NCI-H2081 treated with DMSO at 0.1 percent for 48 hours (cell line): ENCODE results near the gene ITPR1.

ENCODE experiments used
- DNase-seq: peaks from one replicate; lab custom pipeline; 2025; lab: John Stamatoyannopoulos, UW

ITPR1 gene

GRCh38 chr3:4644951-4645350 lies 151.8 kb downstream of the ITPR1 start:
- no peak for DNase-seq

- DNase-seq = no peak
These were observed 152.3 kb downstream of the ITPR1 start for GRCh38 chr3:4645468-4645867.

- DNase-seq = no peak
These were observed 154.3 kb downstream of the ITPR1 start for GRCh38 chr3:4647411-4647810.

DNA sequence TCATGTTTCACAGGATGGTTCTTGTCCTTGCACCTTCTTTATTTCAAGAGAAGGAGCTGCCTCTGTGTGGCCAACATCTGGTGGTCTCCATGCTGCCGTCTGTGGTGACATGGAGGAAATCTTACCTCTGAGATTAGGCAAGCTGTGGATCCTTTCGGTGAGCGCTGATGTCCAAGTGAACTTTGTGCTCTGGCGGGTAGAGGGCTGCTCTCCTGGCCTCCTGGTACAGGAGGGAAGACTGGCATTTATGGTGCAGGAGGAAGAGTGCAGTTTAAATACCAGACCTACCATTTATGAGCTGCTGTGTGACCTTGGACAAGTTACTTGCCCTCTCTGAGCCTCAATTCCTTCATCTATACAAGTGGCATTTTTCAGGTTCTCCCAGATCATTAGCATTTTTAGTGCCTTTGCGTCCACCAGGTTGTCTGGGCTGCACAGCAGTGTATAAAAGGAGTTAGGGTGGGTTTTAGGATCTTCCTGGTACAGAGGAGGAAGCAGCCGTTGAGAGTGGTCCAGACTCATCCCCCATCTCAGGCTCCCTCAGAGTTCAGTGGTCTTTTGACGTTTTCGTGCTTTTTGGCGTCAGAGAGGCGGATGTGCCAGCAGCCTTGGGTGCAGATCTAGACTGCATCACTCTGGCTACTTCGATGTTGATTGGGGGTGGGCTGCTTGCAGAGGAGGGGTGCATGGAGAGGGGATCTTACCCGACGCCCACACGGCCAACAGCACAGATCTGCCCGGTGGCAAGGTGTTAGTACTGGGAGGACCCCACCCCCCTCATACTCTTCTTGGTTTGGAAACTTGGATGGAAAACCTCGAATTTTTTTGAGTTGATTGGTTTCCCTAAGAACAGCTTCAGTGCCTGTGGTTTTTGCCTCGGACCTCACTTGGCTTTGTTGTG lies 162.2 kb downstream of the ITPR1 start:
- no peak for DNase-seq

GRCh38 chr3:4656059-4656458 lies 162.9 kb downstream of the ITPR1 start:
- peak; percentile 15 for DNase-seq

DNA sequence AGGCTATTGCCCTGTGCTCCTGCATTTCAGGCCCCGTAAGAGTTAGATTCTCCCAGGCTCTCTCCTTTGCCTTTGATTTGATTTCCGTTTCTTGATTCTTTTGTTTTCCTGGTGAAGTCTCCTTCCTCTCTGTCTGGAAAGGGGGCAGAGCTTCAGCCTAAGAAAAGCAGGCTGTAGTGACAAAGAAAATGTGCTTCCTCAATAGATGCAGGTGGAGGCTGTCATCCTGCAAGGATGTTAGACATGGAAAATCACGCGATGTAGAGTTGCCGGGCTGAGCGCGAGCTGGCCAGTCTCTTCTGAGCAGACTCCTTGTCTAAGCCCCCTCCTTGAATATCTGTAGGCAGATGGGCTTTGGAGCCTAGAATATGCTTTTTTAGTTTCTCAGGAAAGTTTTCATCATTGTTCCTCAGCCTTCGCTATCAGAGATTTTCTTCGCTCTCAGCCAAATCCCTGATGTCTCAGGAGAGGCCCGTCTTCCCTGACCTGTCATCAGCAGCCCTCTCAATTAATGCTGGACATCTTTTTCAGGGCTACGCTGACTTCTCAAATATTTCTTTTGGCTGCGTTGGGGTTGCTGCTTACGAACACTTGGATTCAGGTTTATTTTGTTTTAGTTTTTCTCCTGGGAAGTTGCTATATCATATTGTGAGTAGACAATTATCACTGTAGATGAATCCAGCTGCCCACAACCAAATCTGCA lies 163.6 kb downstream of the ITPR1 start:
- no peak for DNase-seq

DNA sequence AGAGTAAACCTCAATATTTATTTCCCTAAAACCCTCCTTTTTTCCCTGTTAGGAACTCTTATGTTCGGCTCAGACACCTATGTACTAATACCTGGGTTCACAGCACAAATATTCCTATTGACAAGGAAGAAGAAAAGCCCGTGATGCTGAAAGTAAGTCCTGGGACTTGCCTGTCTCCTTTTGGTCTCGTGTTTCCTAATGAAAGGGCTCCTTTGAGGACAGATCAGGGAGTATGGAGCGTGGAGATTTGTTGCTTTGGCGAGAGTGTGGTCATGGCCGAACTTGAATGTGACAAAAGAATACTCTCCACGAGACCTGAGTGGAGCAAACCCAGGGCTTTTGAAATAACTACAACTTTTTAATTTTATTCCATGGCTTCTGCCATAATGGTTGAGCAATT lies 167.8 kb downstream of the ITPR1 start:
- no peak for DNase-seq

DNA sequence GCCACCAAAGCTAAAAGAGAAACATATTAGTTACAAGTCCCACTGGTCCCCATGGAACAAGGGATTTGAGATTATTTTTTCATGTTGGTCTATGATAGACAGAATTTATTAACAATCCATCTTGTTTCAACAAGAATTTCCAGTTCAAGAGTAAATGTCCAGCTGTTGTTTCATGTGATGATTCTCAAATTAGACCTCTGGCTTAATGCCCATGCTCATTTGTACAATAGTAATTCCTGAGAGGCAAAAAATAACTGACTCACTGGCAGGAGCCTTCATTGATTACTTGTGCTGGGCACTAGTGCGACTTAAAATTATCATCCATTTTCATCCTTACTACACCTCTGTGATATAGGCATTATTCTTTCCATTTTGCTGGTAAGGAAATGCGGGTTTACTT lies 171.3 kb downstream of the ITPR1 start:
- no peak for DNase-seq

- DNase-seq = no peak
These were observed 172.0 kb downstream of the ITPR1 start for GRCh38 chr3:4665197-4665596.

GRCh38 chr3:4666071-4666470 lies 172.9 kb downstream of the ITPR1 start:
- DNase-seq = no peak

- no peak for DNase-seq
These were observed 177.2 kb downstream of the ITPR1 start for GRCh38 chr3:4670352-4670751.

- no peak for DNase-seq
These were observed 179.7 kb downstream of the ITPR1 start for GRCh38 chr3:4672725-4673275.

DNA sequence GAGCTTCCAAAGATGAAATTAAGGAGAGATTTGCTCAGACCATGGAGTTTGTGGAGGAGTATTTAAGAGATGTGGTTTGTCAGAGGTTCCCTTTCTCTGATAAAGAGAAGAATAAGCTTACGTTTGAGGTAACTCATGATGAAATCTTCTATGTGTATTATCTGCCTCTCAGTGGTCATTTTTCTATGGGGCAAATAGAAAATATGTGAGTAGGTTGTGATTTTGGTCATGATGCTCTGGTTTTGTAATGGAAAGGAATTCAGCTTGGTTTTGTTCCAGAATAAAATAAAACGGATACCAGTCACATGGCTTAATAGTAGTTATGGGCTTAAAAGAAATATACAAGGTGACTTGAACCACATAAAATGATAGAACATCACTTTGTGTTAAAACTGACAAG lies 181.1 kb downstream of the ITPR1 start:
- no peak for DNase-seq

- DNase-seq = no peak
These were observed 182.6 kb downstream of the ITPR1 start for GRCh38 chr3:4675704-4676103.

DNA sequence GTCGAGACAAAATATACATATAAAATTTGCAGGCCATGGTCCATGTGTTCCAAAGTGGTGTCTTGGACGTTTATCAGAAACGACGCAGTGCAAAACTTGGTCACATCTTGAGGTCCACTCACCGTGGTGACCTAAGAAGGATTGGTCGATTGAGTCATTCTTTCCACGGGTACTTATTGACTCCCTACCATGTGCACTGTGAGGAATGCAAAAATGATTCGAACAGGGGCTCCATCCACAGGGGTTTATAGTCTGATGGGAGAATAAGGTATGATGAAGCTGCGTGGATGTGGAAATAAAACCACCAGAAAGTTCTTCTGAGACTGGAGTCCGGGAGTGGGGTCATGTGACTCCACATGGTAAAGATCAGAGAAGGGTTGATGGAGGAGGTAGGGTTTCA lies 185.2 kb downstream of the ITPR1 start:
- no peak for DNase-seq

DNA sequence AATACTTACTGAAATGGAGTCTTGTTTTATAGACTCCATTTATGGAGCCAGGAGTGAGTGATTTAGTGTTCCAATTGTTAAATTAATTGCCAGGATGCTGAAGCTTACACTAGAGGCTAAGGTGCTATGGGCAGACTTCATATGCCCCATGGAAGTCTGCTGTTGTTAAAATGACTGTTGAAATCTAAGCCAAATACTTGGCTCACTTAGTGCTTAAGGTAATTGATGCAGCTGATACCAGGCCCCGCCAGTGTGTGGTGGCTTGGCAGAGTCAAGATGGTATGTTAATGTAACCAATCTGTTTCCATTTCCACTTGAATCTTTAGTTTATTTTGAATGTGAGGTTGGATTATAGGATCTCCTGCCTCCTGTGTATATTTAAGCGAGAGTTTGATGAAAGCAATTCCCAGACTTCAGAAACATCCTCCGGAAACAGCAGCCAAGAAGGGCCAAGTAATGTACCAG lies 187.1 kb downstream of the ITPR1 start:
- DNase-seq = no peak

- no peak for DNase-seq
These were observed 187.7 kb downstream of the ITPR1 start for GRCh38 chr3:4680871-4681300.

DNA sequence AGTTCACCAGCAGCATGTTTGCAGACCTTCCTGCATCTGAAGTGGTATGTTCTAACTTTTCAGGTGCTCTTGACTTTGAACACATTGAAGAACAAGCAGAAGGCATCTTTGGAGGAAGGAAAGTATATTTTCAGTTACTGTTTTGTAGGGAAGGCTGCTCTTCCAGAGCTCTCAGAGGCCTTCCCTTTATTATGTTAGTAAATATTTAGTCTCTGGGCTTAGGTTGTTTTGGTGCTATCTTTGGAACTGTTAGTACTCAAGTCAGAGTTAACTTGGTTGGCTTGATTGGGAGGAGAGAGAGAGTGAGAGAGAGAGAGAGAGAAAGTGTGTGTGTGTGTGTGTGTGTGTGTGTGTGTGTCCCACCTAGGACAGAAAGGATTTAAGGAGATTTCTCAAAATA lies 188.2 kb downstream of the ITPR1 start:
- DNase-seq = no peak

DNA sequence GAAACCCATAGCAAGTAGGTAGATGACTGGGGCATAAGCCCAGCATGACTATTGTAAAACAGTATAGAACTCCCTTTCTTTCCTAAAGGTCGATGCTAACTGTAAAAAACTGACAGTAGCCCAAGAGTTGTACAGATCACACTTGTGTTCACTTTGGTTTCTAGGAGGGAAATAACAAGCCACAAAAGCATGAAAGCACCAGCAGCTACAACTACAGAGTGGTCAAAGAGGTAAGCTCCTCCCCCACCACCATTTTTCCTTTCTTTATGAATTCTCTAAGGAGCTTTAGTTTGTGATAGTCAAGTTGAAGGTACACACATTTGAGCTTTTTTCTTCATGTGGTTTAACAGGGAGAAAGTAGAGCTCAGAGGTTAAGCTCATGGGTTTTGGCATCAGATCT lies 191.0 kb downstream of the ITPR1 start:
- no peak for DNase-seq

DNA sequence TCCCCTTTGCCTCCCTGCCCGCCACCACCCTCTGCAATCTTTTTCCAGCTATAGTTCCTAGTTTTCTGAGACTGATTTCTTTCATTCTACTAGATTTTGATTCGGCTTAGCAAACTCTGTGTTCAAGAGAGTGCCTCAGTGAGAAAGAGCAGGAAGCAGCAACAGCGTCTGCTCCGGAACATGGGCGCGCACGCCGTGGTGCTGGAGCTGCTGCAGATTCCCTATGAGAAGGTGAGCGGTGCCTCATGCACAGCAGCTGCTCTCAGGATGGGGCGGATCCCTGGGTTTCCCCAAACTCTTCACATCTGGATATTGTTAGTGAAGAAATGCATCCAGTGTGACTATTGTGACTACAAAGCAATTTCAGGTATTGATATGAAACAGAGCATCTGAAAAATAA lies 191.8 kb downstream of the ITPR1 start:
- no peak for DNase-seq

- no peak for DNase-seq
These were observed 192.7 kb downstream of the ITPR1 start for GRCh38 chr3:4685673-4686345.

GRCh38 chr3:4686619-4687018 lies 193.5 kb downstream of the ITPR1 start:
- DNase-seq = no peak
